Activated naive CD8-positive, alpha-beta T cell treated with anti-CD3 and anti-CD28 coated beads, Interleukin-2, amount 50 U/mL, for 24 hours (primary cell): Measurements from ENCODE around the gene KRT86.

Source experiments
- ATAC-seq: fragments of 150-1000 bp; cut with Tn5 transposase; one replicate; pipeline ENCODE4 v1.10.0; 2021
- DNase-seq: peaks from one replicate; pipeline ENCODE4 v3.0.0; 2021
- H3K27ac Mint-ChIP-seq: one replicate; pipeline ENCODE4 v1.8.0; 2021; ENCODE audit warnings: mild to moderate bottlenecking, mixed read lengths
- H3K27me3 Mint-ChIP-seq: one replicate; pipeline ENCODE4 v1.8.0; 2021; ENCODE audit warnings: mixed read lengths
- H3K36me3 Mint-ChIP-seq: one replicate; pipeline ENCODE4 v1.8.0; 2021; ENCODE audit warnings: low read depth, mixed read lengths
- H3K4me1 Mint-ChIP-seq: one replicate; pipeline ENCODE4 v1.8.0; 2021; ENCODE audit warnings: mixed read lengths
- H3K4me3 Mint-ChIP-seq: one replicate; pipeline ENCODE4 v1.8.0; 2021; ENCODE audit warnings: mild to moderate bottlenecking, moderate library complexity, mixed read lengths
- H3K9me3 Mint-ChIP-seq: one replicate; pipeline ENCODE4 v1.8.0; 2021; ENCODE audit warnings: mixed read lengths

Gene KRT86

DNA sequence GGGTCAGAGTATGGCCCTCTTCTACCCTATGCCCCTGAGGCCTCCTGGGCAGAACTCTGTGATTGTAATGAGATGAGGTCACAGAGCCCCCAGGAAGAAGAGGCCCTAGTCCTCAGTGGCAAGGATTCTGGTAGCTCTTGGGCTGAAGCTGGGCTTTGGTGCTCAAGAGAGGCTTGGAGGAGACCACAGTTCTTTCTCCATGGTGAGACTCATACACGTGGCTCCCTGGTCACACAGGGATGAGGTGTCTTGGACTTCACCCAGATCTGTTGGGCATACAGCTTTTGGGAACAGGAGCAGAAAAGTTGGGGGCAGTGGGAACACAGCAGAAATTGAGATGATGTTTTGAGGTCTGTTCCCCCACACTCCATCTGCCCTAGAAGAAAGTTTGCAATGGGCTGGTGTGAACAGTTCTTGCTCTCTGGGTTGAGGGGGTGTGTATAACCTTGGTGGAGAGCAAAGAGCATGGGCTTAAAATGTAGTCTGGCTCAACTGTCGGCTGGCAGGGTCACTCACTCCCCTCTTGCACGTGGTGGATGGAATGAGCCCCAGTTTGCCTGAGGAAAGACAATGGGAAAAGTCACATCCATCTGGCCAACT lies at the start of gene KRT86:
TSS of gene KRT86 (plus strand) at position 125 of the 600 bp plus-strand sequence. CDS start 27,272 bp downstream, outside the sequence.
- H3K4me3 Mint-ChIP-seq, result no peak within 1 kb of the TSS
- no peak for DNase-seq
- H3K27ac Mint-ChIP-seq, result no peak within 1 kb of the TSS
- H3K4me1 Mint-ChIP-seq, result no peaks in the 10 kb centered on the region
- H3K9me3 Mint-ChIP-seq, result no peaks in the 10 kb centered on the region
- H3K27me3 Mint-ChIP-seq, result peaks cover 31% of the 10 kb centered on the region
- no peak for ATAC-seq
- H3K36me3 Mint-ChIP-seq, result no peaks in the 10 kb centered on the region

- H3K27ac Mint-ChIP-seq, result no peak overlapping the region
- no peaks in the 10 kb centered on the region for H3K36me3 Mint-ChIP-seq
- H3K27me3 Mint-ChIP-seq, result peaks cover 60% of the 10 kb centered on the region
- DNase-seq (no peak), ATAC-seq (no peak)
- H3K9me3 Mint-ChIP-seq, result no peaks in the 10 kb centered on the region
- peaks cover 21% of the 10 kb centered on the region for H3K4me1 Mint-ChIP-seq
- H3K4me3 Mint-ChIP-seq, result no peak overlapping the region
Measured at GRCh38 chr12:52225752-52226151, 48.7 kb upstream of the KRT86 start.

GRCh38 chr12:52226446-52226845 lies 48.0 kb upstream of the KRT86 start:
- ATAC-seq (no peak), DNase-seq (no peak)
- H3K4me3 Mint-ChIP-seq, result no peak overlapping the region
- H3K9me3 Mint-ChIP-seq, result no peaks in the 10 kb centered on the region
- H3K27me3 Mint-ChIP-seq, result peaks cover 63% of the 10 kb centered on the region
- no peaks in the 10 kb centered on the region for H3K36me3 Mint-ChIP-seq
- no peak overlapping the region for H3K27ac Mint-ChIP-seq
- H3K4me1 Mint-ChIP-seq, result peaks cover 16% of the 10 kb centered on the region

- Mint-ChIP-seq H3K27me3 (peaks cover 68% of the 10 kb centered on the region), H3K4me1 (peaks cover 8% of the 10 kb centered on the region), H3K36me3 (no peaks in the 10 kb centered on the region), H3K4me3 (no peak overlapping the region), H3K27ac (no peak overlapping the region), H3K9me3 (no peaks in the 10 kb centered on the region)
- DNase-seq (no peak), ATAC-seq (no peak)
Measured at GRCh38 chr12:52227606-52228166, 46.8 kb upstream of the KRT86 start.

- ATAC-seq, result no peak
- Mint-ChIP-seq H3K9me3 (no peaks in the 10 kb centered on the region), H3K27me3 (peaks cover 69% of the 10 kb centered on the region), H3K27ac (no peak overlapping the region), H3K4me3 (no peak overlapping the region), H3K4me1 (peaks cover 8% of the 10 kb centered on the region), H3K36me3 (no peaks in the 10 kb centered on the region)
- no peak for DNase-seq
Measured at GRCh38 chr12:52228366-52228765, 46.1 kb upstream of the KRT86 start.

DNA sequence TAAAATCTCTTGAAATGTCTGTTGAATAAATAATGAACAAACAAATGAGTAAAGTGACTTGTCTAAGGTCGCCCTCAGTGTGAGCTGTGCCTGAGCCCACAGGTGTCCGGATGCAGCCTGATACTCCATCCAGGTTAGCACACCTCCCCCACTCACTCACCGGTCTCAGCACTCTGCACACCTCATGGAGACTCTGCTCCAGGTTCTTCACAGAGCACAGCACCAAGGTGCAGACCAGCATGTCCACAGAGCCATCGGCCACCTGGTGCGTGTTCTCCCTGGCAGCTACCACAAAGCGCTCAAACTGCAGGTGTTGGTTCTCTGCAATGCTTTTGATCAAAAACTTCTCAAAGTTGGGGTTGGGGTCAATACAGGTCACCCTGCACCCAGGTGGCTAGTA lies 45.5 kb upstream of the KRT86 start:
- Mint-ChIP-seq H3K27me3 (peaks cover 70% of the 10 kb centered on the region), H3K36me3 (no peaks in the 10 kb centered on the region), H3K9me3 (no peaks in the 10 kb centered on the region), H3K4me3 (no peak overlapping the region), H3K4me1 (peaks cover 6% of the 10 kb centered on the region), H3K27ac (no peak overlapping the region)
- DNase-seq, result no peak
- no peak for ATAC-seq

DNA sequence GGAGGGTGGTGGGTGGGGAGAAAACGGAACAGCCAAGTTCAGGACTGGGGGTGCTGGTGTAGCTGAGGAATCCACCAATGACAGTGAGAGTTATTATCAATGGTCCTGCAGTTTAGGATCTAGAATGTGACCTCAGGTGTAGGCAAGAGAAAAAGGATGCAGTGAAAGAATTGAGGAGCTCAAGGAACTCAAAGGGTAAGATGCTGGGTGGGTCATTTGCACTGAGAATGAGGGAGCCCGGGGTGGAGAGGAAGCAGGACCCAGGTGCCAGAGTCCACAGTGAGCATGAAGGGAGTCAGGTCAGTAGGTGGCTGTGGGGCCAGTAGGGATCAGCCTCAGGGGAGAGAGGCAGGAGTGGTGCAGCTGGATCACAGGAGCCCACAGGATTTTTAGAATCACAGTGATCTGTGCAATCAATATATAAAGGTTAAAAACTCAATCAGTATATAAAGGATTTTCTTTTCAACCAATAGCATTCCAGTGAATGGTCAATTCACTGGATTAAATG lies 44.6 kb upstream of the KRT86 start:
- H3K27me3 Mint-ChIP-seq, result peaks cover 70% of the 10 kb centered on the region

DNA sequence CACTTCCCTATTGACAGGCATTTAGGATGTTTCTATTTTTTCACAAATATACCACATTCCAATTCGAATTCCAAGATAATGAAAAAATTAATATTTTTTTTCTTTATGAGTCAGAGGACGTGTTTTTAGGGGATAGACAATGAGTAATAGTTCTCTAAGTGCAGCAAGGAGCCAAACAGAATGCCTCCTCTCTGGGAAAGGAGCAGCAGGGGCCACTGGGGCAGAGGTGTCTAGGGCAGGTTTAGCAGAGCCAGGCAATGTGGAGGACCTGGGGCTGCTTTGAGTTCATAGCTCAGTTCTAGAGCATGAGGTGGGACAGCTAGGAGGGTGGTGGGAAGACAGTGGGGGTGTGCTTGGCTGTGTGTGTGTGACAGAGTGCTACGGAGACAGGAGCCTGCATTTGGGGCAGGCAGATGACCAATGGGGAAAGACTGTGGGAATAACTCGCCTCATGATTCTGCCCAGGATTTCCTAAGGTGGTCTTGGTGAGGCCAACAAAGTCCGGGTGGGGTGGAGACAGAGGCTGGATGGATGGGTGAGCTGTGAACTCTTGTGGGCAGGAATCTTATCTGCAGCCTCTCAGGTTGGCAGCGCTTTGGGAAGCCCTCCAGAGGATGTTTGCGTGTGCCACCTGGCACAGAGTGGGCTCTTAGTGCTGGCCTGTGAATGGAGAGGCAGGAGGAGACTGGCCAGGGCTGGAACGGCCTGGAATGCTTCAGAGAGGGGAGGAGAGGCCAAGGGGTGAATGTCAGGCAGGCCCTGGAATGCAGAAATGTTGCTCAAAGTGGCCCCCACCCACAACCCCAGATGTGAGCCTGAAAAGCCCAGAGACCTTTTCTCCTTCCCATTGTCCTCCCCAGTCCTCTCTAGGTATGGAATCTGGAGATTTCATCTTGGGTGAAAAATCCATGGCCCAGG lies 43.8 kb upstream of the KRT86 start:
- ATAC-seq (no peak), DNase-seq (no peak)
- no peak overlapping the region for H3K4me3 Mint-ChIP-seq
- peaks cover 71% of the 10 kb centered on the region for H3K27me3 Mint-ChIP-seq
- no peaks in the 10 kb centered on the region for H3K9me3 Mint-ChIP-seq
- peaks cover 3% of the 10 kb centered on the region for H3K4me1 Mint-ChIP-seq
- no peak overlapping the region for H3K27ac Mint-ChIP-seq
- H3K36me3 Mint-ChIP-seq, result no peaks in the 10 kb centered on the region

More for the DNA sequence above, 44.6 kb upstream of the KRT86 start:
- DNase-seq, result no peak
- H3K4me1 Mint-ChIP-seq, result peaks cover 3% of the 10 kb centered on the region
- H3K36me3 Mint-ChIP-seq, result no peaks in the 10 kb centered on the region
- no peak for ATAC-seq
- H3K9me3 Mint-ChIP-seq, result no peaks in the 10 kb centered on the region
- no peak overlapping the region for H3K4me3 Mint-ChIP-seq
- no peak overlapping the region for H3K27ac Mint-ChIP-seq

GRCh38 chr12:52231305-52232202 lies 42.9 kb upstream of the KRT86 start:
- Mint-ChIP-seq H3K9me3 (no peaks in the 10 kb centered on the region), H3K27me3 (peaks cover 66% of the 10 kb centered on the region), H3K4me1 (peaks cover 2% of the 10 kb centered on the region), H3K27ac (no peak overlapping the region), H3K36me3 (no peaks in the 10 kb centered on the region), H3K4me3 (no peak overlapping the region)
- DNase-seq (no peak), ATAC-seq (no peak)

DNA sequence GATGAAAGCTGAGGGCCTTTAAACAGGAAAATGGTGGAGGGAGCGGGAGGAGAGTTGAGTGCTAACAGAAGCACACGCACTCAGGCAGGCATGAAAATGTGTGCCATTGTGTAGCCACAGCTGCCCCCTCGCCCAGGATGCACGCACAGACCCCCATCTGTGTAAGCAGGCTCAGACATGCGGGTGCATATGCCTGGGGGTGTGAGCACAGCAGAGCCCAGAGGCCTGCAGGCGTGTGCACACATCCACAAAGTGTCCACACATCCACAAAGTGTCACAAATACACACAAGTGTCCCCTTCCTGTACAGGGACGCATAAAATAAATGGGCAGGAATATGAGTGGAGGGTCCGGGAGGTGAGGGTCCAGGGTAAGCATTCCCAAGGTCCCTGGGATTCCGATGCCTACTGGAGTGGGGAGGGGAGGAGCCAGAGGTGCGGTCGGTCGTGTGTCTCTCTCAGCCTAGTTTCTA lies 42.2 kb upstream of the KRT86 start:
- Mint-ChIP-seq H3K36me3 (no peaks in the 10 kb centered on the region), H3K4me1 (peaks cover 2% of the 10 kb centered on the region), H3K9me3 (no peaks in the 10 kb centered on the region), H3K27me3 (peaks cover 59% of the 10 kb centered on the region), H3K4me3 (no peak overlapping the region), H3K27ac (no peak overlapping the region)
- ATAC-seq, result no peak
- DNase-seq, result no peak

GRCh38 chr12:52232674-52233461 lies 41.6 kb upstream of the KRT86 start, which contains the start of gene KRT7:
Gene KRT7 (plus strand): TSS chr12:52233243. CDS start chr12:52233297, 54 bp downstream.
- no peak for ATAC-seq
- peaks cover 2% of the 10 kb centered on the region for H3K4me1 Mint-ChIP-seq

DNA sequence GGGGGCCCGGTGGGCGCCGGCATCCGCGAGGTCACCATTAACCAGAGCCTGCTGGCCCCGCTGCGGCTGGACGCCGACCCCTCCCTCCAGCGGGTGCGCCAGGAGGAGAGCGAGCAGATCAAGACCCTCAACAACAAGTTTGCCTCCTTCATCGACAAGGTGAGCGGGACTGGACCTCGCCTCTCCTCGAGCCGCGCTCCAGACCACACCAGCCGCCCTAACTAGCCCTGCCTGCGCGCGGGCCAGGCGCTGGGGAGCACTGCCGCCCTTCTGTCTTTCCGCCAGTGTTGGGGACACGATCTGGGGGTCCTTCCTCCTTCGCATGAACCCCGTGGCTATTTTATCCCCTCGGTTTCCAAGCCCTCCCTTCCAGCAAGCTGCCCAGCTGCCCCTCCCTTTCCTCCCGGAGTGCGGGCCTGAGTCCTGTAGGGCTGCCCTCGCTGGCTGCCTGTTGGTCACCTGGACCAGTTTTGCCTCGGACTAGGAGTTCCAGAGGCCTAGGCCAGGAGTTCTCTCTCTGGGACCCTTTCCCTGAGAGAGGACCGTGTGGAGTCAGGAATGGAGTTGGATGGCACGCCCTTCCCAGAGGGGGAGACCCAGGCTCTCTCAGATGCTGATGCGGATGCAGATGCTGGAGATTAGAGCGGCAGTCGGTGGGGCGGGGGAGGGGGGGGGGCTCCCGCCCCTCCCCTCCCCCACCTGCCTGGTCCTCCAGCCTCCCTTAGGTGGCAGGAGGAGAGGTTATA lies 40.8 kb upstream of the KRT86 start:
- Mint-ChIP-seq H3K9me3 (no peaks in the 10 kb centered on the region), H3K27ac (no peak overlapping the region), H3K27me3 (peaks cover 54% of the 10 kb centered on the region), H3K4me3 (no peak overlapping the region), H3K36me3 (no peaks in the 10 kb centered on the region), H3K4me1 (peaks cover 2% of the 10 kb centered on the region)
- no peak for ATAC-seq
- DNase-seq, result no peak

More at GRCh38 chr12:52232674-52233461, 41.6 kb upstream of the KRT86 start, which contains the start of gene KRT7:
- no peaks in the 10 kb centered on the region for H3K36me3 Mint-ChIP-seq
- no peaks in the 10 kb centered on the region for H3K9me3 Mint-ChIP-seq
- no peak within 1 kb of the TSS for H3K4me3 Mint-ChIP-seq
- H3K27me3 Mint-ChIP-seq, result peaks cover 56% of the 10 kb centered on the region
- no peak for DNase-seq
- no peak within 1 kb of the TSS for H3K27ac Mint-ChIP-seq
